HG03457 (cell line): ENCODE data around the gene CA9.

ENCODE experiments used
- ATAC-seq: cut with Tn5 transposase; IDR thresholded peaks from one replicate; pipeline ENCODE4 v1.9.1; 2021; ENCODE audit warnings: moderate number of reproducible peaks; ENCODE audit not compliant: unreplicated experiment

CA9 gene

GRCh38 chr9:35651956-35652828 lies 21.5 kb upstream of the CA9 start:
- ATAC-seq = no peak

GRCh38 chr9:35652829-35653209 lies 20.9 kb upstream of the CA9 start:
- no peak for ATAC-seq

- no peak for ATAC-seq
Observed at GRCh38 chr9:35653611-35654010, 20.1 kb upstream of the CA9 start.

- ATAC-seq = no peak
Observed at GRCh38 chr9:35656348-35656747, 17.4 kb upstream of the CA9 start.

- ATAC-seq = no peak
Observed at GRCh38 chr9:35656831-35657545, 16.7 kb upstream of the CA9 start.

GRCh38 chr9:35657546-35658136 lies 16.1 kb upstream of the CA9 start, which contains the start of gene RMRP:
Gene RMRP (minus strand): TSS chr9:35658019.
- ATAC-seq = peak; percentile 77

GRCh38 chr9:35658137-35658967 lies 15.4 kb upstream of the CA9 start, which contains the start of gene CCDC107:
Gene CCDC107 (plus strand): TSS chr9:35658292. CDS start chr9:35658380, 88 bp downstream.
- peak; percentile 38 for ATAC-seq

- no peak for ATAC-seq
Observed at GRCh38 chr9:35658968-35659220, 14.8 kb upstream of the CA9 start.

- ATAC-seq = no peak
Observed at GRCh38 chr9:35659340-35659739, 14.4 kb upstream of the CA9 start.

- ATAC-seq = no peak
Observed at GRCh38 chr9:35660966-35661415, 12.7 kb upstream of the CA9 start.

- no peak for ATAC-seq
Observed at GRCh38 chr9:35661756-35662350, 11.9 kb upstream of the CA9 start.

GRCh38 chr9:35662437-35662836 lies 11.3 kb upstream of the CA9 start:
- no peak for ATAC-seq

- ATAC-seq = peak; percentile 44
Observed at GRCh38 chr9:35664531-35665470, 8.9 kb upstream of the CA9 start, which contains the start of gene ARHGEF39. Gene ARHGEF39 (minus strand): TSS chr9:35665195. CDS start chr9:35665169, 26 bp downstream.

- no peak for ATAC-seq
Observed at GRCh38 chr9:35665471-35665818, 8.3 kb upstream of the CA9 start.

- ATAC-seq = no peak
Observed at GRCh38 chr9:35666045-35666444, 7.7 kb upstream of the CA9 start.

- no peak for ATAC-seq
Observed at GRCh38 chr9:35666549-35666948, 7.2 kb upstream of the CA9 start.

- no peak for ATAC-seq
Observed at GRCh38 chr9:35667939-35668338, 5.8 kb upstream of the CA9 start.

- ATAC-seq = no peak
Observed at GRCh38 chr9:35669331-35670145, 4.2 kb upstream of the CA9 start.

- ATAC-seq = no peak
Observed at GRCh38 chr9:35674025-35674361, 265 bp downstream of the CA9 start.
